HG03097 (cell line): ENCODE results near the gene TBC1D1.
A peak's percentile ranks its signal among the peaks of the same experiment; 100 is the strongest.

Experiments used
- ATAC-seq: cut with Tn5 transposase; IDR thresholded peaks from one replicate; pipeline ENCODE4 v1.9.1; 2021; ENCODE audit not compliant: unreplicated experiment, low FRiP score

Gene TBC1D1

GRCh38 chr4:37884855-37885487 lies 5.9 kb upstream of the TBC1D1 start:
- ATAC-seq: no peak

GRCh38 chr4:37885496-37885895 lies 5.4 kb upstream of the TBC1D1 start:
- no peak for ATAC-seq

- peak; percentile 20 for ATAC-seq
Measured at GRCh38 chr4:37889849-37890800, 759 bp upstream of the TBC1D1 start.

GRCh38 chr4:37891260-37892159 lies 626 bp downstream of the TBC1D1 start:
- ATAC-seq: peak; percentile 64

- ATAC-seq: peak; percentile 27
Measured at GRCh38 chr4:37892641-37893040, 1.8 kb downstream of the TBC1D1 start.

- ATAC-seq: no peak
Measured at GRCh38 chr4:37893164-37893563, 2.3 kb downstream of the TBC1D1 start.

- no peak for ATAC-seq
Measured at GRCh38 chr4:37895271-37895670, 4.4 kb downstream of the TBC1D1 start.

- ATAC-seq: no peak
Measured at GRCh38 chr4:37896206-37896860, 5.4 kb downstream of the TBC1D1 start.

- ATAC-seq: no peak
Measured at GRCh38 chr4:37902212-37902611, 11.3 kb downstream of the TBC1D1 start.

- ATAC-seq: no peak
Measured at GRCh38 chr4:37902738-37903693, 12.1 kb downstream of the TBC1D1 start.

GRCh38 chr4:37903901-37904300 lies 13.0 kb downstream of the TBC1D1 start:
- no peak for ATAC-seq

GRCh38 chr4:37904824-37905223 lies 13.9 kb downstream of the TBC1D1 start:
- no peak for ATAC-seq

- ATAC-seq: no peak
Measured at GRCh38 chr4:37905533-37906169, 14.8 kb downstream of the TBC1D1 start.

GRCh38 chr4:37908488-37909331 lies 17.8 kb downstream of the TBC1D1 start:
- ATAC-seq: no peak

- ATAC-seq: no peak
Measured at GRCh38 chr4:37909332-37910090, 18.6 kb downstream of the TBC1D1 start.

GRCh38 chr4:37910091-37910486 lies 19.2 kb downstream of the TBC1D1 start:
- ATAC-seq: no peak

- ATAC-seq: no peak
Measured at GRCh38 chr4:37914539-37914938, 23.7 kb downstream of the TBC1D1 start.
